Kasumi-1 (cell line): ENCODE measurements around the gene HCFC1R1.
"Not testable (repeated sequence)": the region's sequence is repeated elsewhere in the genome, so short reads cannot be mapped to it uniquely, and the experiment has no call there.

Experiments used
- DNase-seq, 2 experiments: peaks; one replicate each; lab custom pipeline; 2025; lab: John Stamatoyannopoulos, UW

The HCFC1R1 gene

GRCh38 chr16:3023669-3024478, at the start of gene HCFC1R1, which contains the start of gene THOC6:
HCFC1R1 (minus strand) TSS chr16:3023942; CDS start chr16:3023941, 1 bp downstream.
THOC6 (plus strand) TSS chr16:3024035; CDS start chr16:3024327, 292 bp downstream.
- peak; percentile 84 to 89 for DNase-seq

- DNase-seq = no peak
Observed at GRCh38 chr16:3073448-3073847, 49.7 kb upstream of the HCFC1R1 start.

GRCh38 chr16:3072576-3073263, 49.0 kb upstream of the HCFC1R1 start:
- not testable (repeated sequence) for DNase-seq

GRCh38 chr16:3072148-3072547, 48.4 kb upstream of the HCFC1R1 start:
- not testable (repeated sequence) for DNase-seq

GRCh38 chr16:3071655-3072054, 47.9 kb upstream of the HCFC1R1 start:
- no peak for DNase-seq

- DNase-seq = no peak
Observed at GRCh38 chr16:3070608-3071111, 46.9 kb upstream of the HCFC1R1 start.

- not testable (repeated sequence) for DNase-seq
Observed at GRCh38 chr16:3069146-3069545, 45.4 kb upstream of the HCFC1R1 start.

GRCh38 chr16:3068487-3068886, 44.7 kb upstream of the HCFC1R1 start:
- DNase-seq = no peak

GRCh38 chr16:3066440-3066748, 42.7 kb upstream of the HCFC1R1 start:
- no peak for DNase-seq

GRCh38 chr16:3065742-3066439, 42.1 kb upstream of the HCFC1R1 start:
- DNase-seq = no peak

- no peak for DNase-seq
Observed at GRCh38 chr16:3065069-3065741, 41.5 kb upstream of the HCFC1R1 start, which contains the start of gene IL32. IL32 (plus strand) TSS chr16:3065640; CDS start chr16:3065812, 172 bp downstream.

GRCh38 chr16:3063625-3064386, 40.1 kb upstream of the HCFC1R1 start:
- DNase-seq = no peak

- no peak for DNase-seq
Observed at GRCh38 chr16:3062553-3062952, 38.8 kb upstream of the HCFC1R1 start.

- no peak for DNase-seq
Observed at GRCh38 chr16:3060339-3061127, 36.8 kb upstream of the HCFC1R1 start.

GRCh38 chr16:3059723-3060242, 36.0 kb upstream of the HCFC1R1 start:
- no peak for DNase-seq

GRCh38 chr16:3059041-3059722, 35.4 kb upstream of the HCFC1R1 start:
- peak; percentile 21 to 48 for DNase-seq

GRCh38 chr16:3058139-3059030, 34.6 kb upstream of the HCFC1R1 start:
- DNase-seq = peak; percentile 10 to 18
